B cell (primary cell): ENCODE data around the gene RBM6. TPM values are rescaled to one million over a fixed set of nuclear protein-coding genes. Genes with fewer than 3 reads are reported as not detected.

Experiments used
- ATAC-seq: fragments of 200-7000 bp; cut with Tn5 transposase; one replicate; pipeline ENCODE4 v1.10.0; 2021; ENCODE audit warnings: low read depth, mild to moderate bottlenecking, moderate number of reproducible peaks, moderate library complexity
- CTCF ChIA-PET: fragments of 350-600 bp; sonication (Branson Sonifier 250); formaldehyde crosslinking; loops from one replicate; lab custom pipeline; 2021; ENCODE audit warnings: antibody characterized with exemption, inconsistent platforms; lab: Charles Lee
- POLR2A ChIA-PET: fragments of 350-600 bp; sonication (Branson Sonifier 250); formaldehyde crosslinking; loops from one replicate; lab custom pipeline; 2021; ENCODE audit warnings: antibody characterized with exemption; lab: Charles Lee
- DNase-seq: peaks from one replicate; pipeline ENCODE4 v3.0.0; 2013
- H2AFZ ChIP-seq: 2 replicates; pipeline ENCODE4 v1.6.1; 2012; ENCODE audit warnings: mild to moderate bottlenecking, low read depth, low read length; ENCODE audit not compliant: insufficient read depth, poor library complexity, severe bottlenecking
- H3K27ac ChIP-seq, 2 donors: 1 replicate in 1 of 2; 2 replicates in 1 of 2; pipeline ENCODE4 v1.5.1; 2012 to 2013; ENCODE audit warnings: low read length in 2 of 2, mild to moderate bottlenecking in 2 of 2, moderate library complexity in 1 of 2
- H3K27me3 ChIP-seq, 4 experiments: fragments of 200-600 bp in 1 of 4; sonication (generic) in 1 of 4; replicated peaks in 1 of 4; 1 replicate in 2 of 4; 2 replicates in 2 of 4; pipeline versions ENCODE4 v1.6.1 to v1.7.0; 2013 to 2016; ENCODE audit warnings: low read length in 3 of 4, mild to moderate bottlenecking in 2 of 4, mixed read lengths in 1 of 4, moderate library complexity in 1 of 4; ENCODE audit not compliant: insufficient read depth in 4 of 4, control insufficient read depth in 3 of 4; ENCODE audit errors: control extremely low read depth in 1 of 4
- H3K36me3 ChIP-seq, 2 experiments: replicated peaks in 1 of 2; 1 replicate in 1 of 2; 2 replicates in 1 of 2; pipeline versions ENCODE4 v1.6.1 to v1.7.1; 2013; ENCODE audit warnings: low read length in 1 of 2; ENCODE audit not compliant: insufficient read depth in 2 of 2, control insufficient read depth in 1 of 2; ENCODE audit errors: control extremely low read depth in 1 of 2, extremely low read depth in 1 of 2
- H3K4me1 ChIP-seq, 2 donors: fragments of 200-600 bp in 1 of 2; sonication (generic) in 1 of 2; 1 replicate in 1 of 2; 2 replicates in 1 of 2; pipeline versions ENCODE4 v1.5.1 to v1.6.1; 2013 to 2017; ENCODE audit warnings: low read length in 2 of 2; ENCODE audit not compliant: control insufficient read depth in 2 of 2, insufficient read depth in 2 of 2
- H3K4me2 ChIP-seq: replicated peaks from 2 replicates; pipeline ENCODE3; 2012; ENCODE audit warnings: mild to moderate bottlenecking, low read depth, low read length; ENCODE audit not compliant: poor library complexity, severe bottlenecking
- H3K4me3 ChIP-seq, 5 experiments: fragments of 200-600 bp in 1 of 5; sonication (generic) in 1 of 5; 1 replicate in 3 of 5; 2 replicates in 2 of 5; pipeline versions ENCODE4 v1.5.1 to v1.7.0; 2011 to 2016; ENCODE audit warnings: low read length in 4 of 5, mild to moderate bottlenecking in 4 of 5, low read depth in 2 of 5, control low read depth in 1 of 5, moderate library complexity in 1 of 5; ENCODE audit not compliant: insufficient read depth in 1 of 5; ENCODE audit errors: control extremely low read depth in 1 of 5, extremely low read depth in 1 of 5
- H3K79me2 ChIP-seq: fragments of 200-600 bp; sonication (generic); one replicate; pipeline ENCODE4 v1.6.0; 2016; ENCODE audit warnings: low read length; ENCODE audit not compliant: control insufficient read depth, insufficient read depth
- H3K9ac ChIP-seq: fragments of 200-600 bp; sonication (generic); 2 replicates; pipeline ENCODE4 v1.6.1; 2017; ENCODE audit warnings: mild to moderate bottlenecking, low read length, moderate library complexity
- H3K9me3 ChIP-seq, 3 donors: one replicate each; pipeline versions ENCODE4 v1.6.1 to v1.7.1; 2013; ENCODE audit warnings: low read length in 2 of 3; ENCODE audit not compliant: control insufficient read depth in 2 of 3, insufficient read depth in 1 of 3; ENCODE audit errors: control extremely low read depth in 1 of 3
- H4K20me1 ChIP-seq: 2 replicates; pipeline ENCODE4 v1.6.0; 2012; ENCODE audit warnings: mild to moderate bottlenecking, low read length; ENCODE audit not compliant: insufficient read depth, control insufficient read depth, poor library complexity, severe bottlenecking
- H3K27ac Mint-ChIP-seq: one replicate; pipeline ENCODE4 v1.8.0; 2021; ENCODE audit warnings: mixed read lengths
- H3K27me3 Mint-ChIP-seq: one replicate; pipeline ENCODE4 v1.8.0; 2021; ENCODE audit warnings: mixed read lengths
- H3K4me1 Mint-ChIP-seq: one replicate; pipeline ENCODE4 v1.8.0; 2021; ENCODE audit warnings: mixed read lengths
- H3K4me3 Mint-ChIP-seq: one replicate; pipeline ENCODE4 v1.8.0; 2021; ENCODE audit warnings: mixed read lengths
- H3K9me3 Mint-ChIP-seq: one replicate; pipeline ENCODE4 v1.8.0; 2022; ENCODE audit warnings: mixed read lengths; ENCODE audit not compliant: insufficient read depth
- CTCF ChIP-seq: fragments of 200-600 bp; IDR thresholded peaks from one replicate; pipeline ENCODE4 v1.8.0; 2022; ENCODE audit warnings: antibody characterized with exemption, mild to moderate bottlenecking
- EZH2 ChIP-seq: IDR thresholded peaks from 2 replicates; pipeline ENCODE4 v1.6.1; 2012; ENCODE audit warnings: borderline replicate concordance, low read depth, mild to moderate bottlenecking, moderate library complexity, low read length; ENCODE audit not compliant: insufficient read depth, poor library complexity, severe bottlenecking
- WGBS: methylation state at CpG from one replicate; pipeline ENCODE4 v1.1.5; 2013; ENCODE audit warnings: missing lambda C conversion rate; ENCODE audit not compliant: insufficient coverage; 5-methylcytosine and 5-hydroxymethylcytosine counted together
- intact Hi-C: fragments of 100-400 bp; cut with micrococcal nuclease; formaldehyde crosslinking; loops from one replicate; pipeline ENCODE4 v1.10.0; 2022
- polyA plus RNA-seq: library from polyadenylated mRNA; depleted of rRNA; stranded (reverse); fragments of >200 nt; gene quantifications from 2 replicates; pipeline ENCODE4 v1.2.3, GENCODE V29; 2012
- total RNA-seq, 2 donors: library from RNA; stranded (reverse); fragments of 120-200 nt in 1 of 2; gene quantifications; 1 replicate in 1 of 2; 2 replicates in 1 of 2; pipeline versions ENCODE4 v1.2.3 to v1.2.4, GENCODE V29; 2013 to 2022

Gene RBM6
- total and polyA plus RNA-seq, 2 donors (not counting 1 experiment from before 2014, with no cell fraction given) = 223 to 285 TPM

GRCh38 chr3:50001511-50001910 lies 61.6 kb downstream of the RBM6 start:
- Mint-ChIP-seq H3K27ac (no peak overlapping the region), H3K4me3 (no peak overlapping the region), H3K4me1 (no peaks in the 10 kb centered on the region), H3K9me3 (no peaks in the 10 kb centered on the region), H3K27me3 (no peaks in the 10 kb centered on the region)
- ATAC-seq (no peak), DNase-seq (no peak)
- Histone ChIP-seq H4K20me1 (peaks cover 7% of the 10 kb centered on the region), H3K27ac (no peak overlapping the region), H3K27me3 (no peaks in the 10 kb centered on the region), H3K4me2 (no peak overlapping the region), H3K9me3 (no peaks in the 10 kb centered on the region), H3K79me2 (peaks cover 28% of the 10 kb centered on the region), H3K4me3 (no peak overlapping the region), H3K9ac (no peak overlapping the region), H2AFZ (no peak overlapping the region), H3K4me1 (no peaks in the 10 kb centered on the region), H3K36me3 (peaks cover 18 to 37% of the 10 kb centered on the region in 2 experiments)
- intact Hi-C loops = no loop called here
- CTCF ChIA-PET = interaction anchor here (0.6 kb wide), 1 partner anchor 9 kb away, joined by 3 read pairs; no protein-coding TSS in a partner anchor
- POLR2A ChIA-PET = no interaction called here
- TF ChIP-seq EZH2 (no peak), CTCF (no peak)
- WGBS = no CpG with 5 or more reads among the region's 3 CpGs

- H3K9ac ChIP-seq = no peak overlapping the region
- H3K4me3 ChIP-seq = no peak overlapping the region
- WGBS = 100% methylated on average over 3 of the region's 3 CpGs
- H3K9me3 ChIP-seq = no peaks in the 10 kb centered on the region
- Mint-ChIP-seq H3K4me3 (no peak overlapping the region), H3K27ac (no peak overlapping the region), H3K9me3 (no peaks in the 10 kb centered on the region), H3K27me3 (no peaks in the 10 kb centered on the region), H3K4me1 (no peaks in the 10 kb centered on the region)
- intact Hi-C loops = no loop called here
- no peaks in the 10 kb centered on the region for H3K27me3 ChIP-seq
- peaks cover 7% of the 10 kb centered on the region for H4K20me1 ChIP-seq
- TF ChIP-seq CTCF = no peak
- TF ChIP-seq EZH2 = no peak
- ATAC-seq (no peak), DNase-seq (no peak)
- no peak overlapping the region for H2AFZ ChIP-seq
- ChIA-PET POLR2A (interaction anchor here (0.7 kb wide), 1 partner anchor 39 kb away, joined by 6 read pairs; no protein-coding TSS in a partner anchor), CTCF (no interaction called here)
- H3K4me1 ChIP-seq = no peaks in the 10 kb centered on the region
- peaks cover 28% of the 10 kb centered on the region for H3K79me2 ChIP-seq
- no peak overlapping the region for H3K4me2 ChIP-seq
- H3K36me3 ChIP-seq = peaks cover 13 to 40% of the 10 kb centered on the region in 2 experiments
- H3K27ac ChIP-seq = no peak overlapping the region
These were observed 63.3 kb downstream of the RBM6 start for GRCh38 chr3:50003216-50003615.
